ENCODE data around the gene M1AP. TPM values are rescaled to one million over a fixed set of nuclear protein-coding genes. Genes with fewer than 3 reads are reported as not detected.
"Not testable (repeated sequence)": the region's sequence is repeated elsewhere in the genome, so short reads cannot be mapped to it uniquely, and the experiment has no call there.

The M1AP gene
- total RNA-seq, 1 donor from 2014 or later = not detected

- ATAC-seq (no peak), DNase-seq (ENCODE audit: low spot score) (no peak)
Measured at GRCh38 chr2:74569686-74570085, 78.4 kb downstream of the M1AP start.

GRCh38 chr2:74567881-74568280, 80.2 kb downstream of the M1AP start:
- no peak for DNase-seq (ENCODE audit: low spot score)
- no peak for ATAC-seq

- DNase-seq (ENCODE audit: low spot score) = no peak
- ATAC-seq = no peak
Measured at GRCh38 chr2:74566754-74567085, 81.4 kb downstream of the M1AP start.

- no peak for DNase-seq (ENCODE audit: low spot score)
Measured at GRCh38 chr2:74566076-74566753, 81.9 kb downstream of the M1AP start.

GRCh38 chr2:74564222-74564621, 83.9 kb downstream of the M1AP start:
- DNase-seq (ENCODE audit: low spot score) = no peak
- no peak for ATAC-seq

More at GRCh38 chr2:74566076-74566753, 81.9 kb downstream of the M1AP start:
- ATAC-seq = no peak

GRCh38 chr2:74562126-74562775, 85.9 kb downstream of the M1AP start:
- DNase-seq (ENCODE audit: low spot score) = no peak
- ATAC-seq = no peak

GRCh38 chr2:74561022-74561421, 87.1 kb downstream of the M1AP start:
- not testable (repeated sequence) for DNase-seq (ENCODE audit: low spot score); ATAC-seq

GRCh38 chr2:74560591-74560990, 87.5 kb downstream of the M1AP start:
- ATAC-seq (no peak), DNase-seq (ENCODE audit: low spot score) (no peak)

- ATAC-seq (no peak), DNase-seq (ENCODE audit: low spot score) (no peak)
Measured at GRCh38 chr2:74559912-74560311, 88.2 kb downstream of the M1AP start.

- ATAC-seq = no peak
- DNase-seq (ENCODE audit: low spot score) = no peak
Measured at GRCh38 chr2:74558284-74559230, 89.6 kb downstream of the M1AP start.

- no peak for DNase-seq (ENCODE audit: low spot score)
- ATAC-seq = no peak
Measured at GRCh38 chr2:74556831-74557370, 91.2 kb downstream of the M1AP start.

GRCh38 chr2:74556159-74556558, 92.0 kb downstream of the M1AP start:
- DNase-seq (ENCODE audit: low spot score) (no peak), ATAC-seq (no peak)

GRCh38 chr2:74555610-74556103, 92.5 kb downstream of the M1AP start:
- peak; percentile 8 for ATAC-seq

GRCh38 chr2:74554820-74555531, 93.2 kb downstream of the M1AP start:
- ATAC-seq (peak; percentile 49), DNase-seq (ENCODE audit: low spot score) (peak; percentile 55)

More at GRCh38 chr2:74555610-74556103, 92.5 kb downstream of the M1AP start:
- no peak for DNase-seq (ENCODE audit: low spot score)

GRCh38 chr2:74553892-74554819, 94.0 kb downstream of the M1AP start, which contains the start of the genes DOK1 and LOXL3:
Gene DOK1 (plus strand): TSS chr2:74554720. CDS start chr2:74554755, 35 bp downstream.
Gene LOXL3 (minus strand): TSS chr2:74553942. CDS start chr2:74552634, 1,308 bp downstream.
- DNase-seq (ENCODE audit: low spot score) (peak; percentile 79), ATAC-seq (peak; percentile 85)

- ATAC-seq (no peak), DNase-seq (ENCODE audit: low spot score) (no peak)
Measured at GRCh38 chr2:74552914-74553811, 95.0 kb downstream of the M1AP start.

GRCh38 chr2:74551942-74552913, 95.9 kb downstream of the M1AP start:
- ATAC-seq (no peak), DNase-seq (ENCODE audit: low spot score) (no peak)
